C1 segment of cervical spinal cord (tissue), 14 donors: ENCODE results near the gene ZNF324.
A peak's percentile ranks its signal among the peaks of the same experiment; 100 is the strongest.
"Not testable (repeated sequence)": the region's sequence is repeated elsewhere in the genome, so short reads cannot be mapped to it uniquely, and the experiment has no call there.

ENCODE experiments used
- DNase-seq, 14 donors: peaks; one replicate each; lab custom pipeline; 2025; lab: John Stamatoyannopoulos, UW

ZNF324 gene

DNA sequence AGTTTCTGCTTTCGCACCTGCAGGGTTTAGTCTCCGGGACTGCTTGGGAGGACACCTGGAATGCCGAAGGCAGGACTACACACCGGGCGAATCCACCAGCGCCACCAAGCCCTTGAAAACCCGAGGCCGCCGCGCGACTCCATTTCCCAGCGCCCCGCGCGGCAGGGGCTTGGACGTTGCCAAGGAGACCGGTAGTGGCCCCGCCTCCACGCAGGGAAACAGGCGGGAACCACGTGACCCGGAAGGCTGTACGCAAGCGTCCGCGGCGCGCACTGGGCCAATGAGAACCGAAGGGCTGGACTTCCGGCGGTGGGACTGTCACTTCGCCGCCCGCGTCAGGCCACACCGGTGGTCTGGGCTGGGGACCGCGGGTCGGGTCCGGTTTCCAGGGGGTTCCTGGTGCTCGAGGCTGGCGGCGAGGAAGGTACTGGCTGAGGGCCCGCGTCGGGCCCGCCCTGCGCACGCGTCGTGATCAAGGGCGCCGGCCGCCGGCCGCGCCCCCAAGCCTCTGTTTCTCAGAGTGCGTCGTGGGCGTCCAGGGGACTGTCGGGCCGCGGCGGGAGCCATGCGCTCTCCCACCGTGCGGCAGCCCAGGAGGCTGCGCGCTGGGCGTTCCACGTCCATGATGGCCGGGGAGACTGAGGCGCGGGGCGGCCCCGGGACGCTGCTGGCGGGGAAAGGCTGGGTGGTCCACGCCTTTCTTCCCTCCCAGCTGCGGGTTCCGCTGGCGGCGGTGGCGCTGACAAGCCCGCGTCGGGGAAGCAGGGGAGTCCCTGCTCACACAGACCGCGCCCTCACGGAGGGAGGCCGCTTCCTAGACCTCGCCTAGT is at the start of gene ZNF324:
Gene ZNF324, plus strand, starts transcription at position 321 of the 830 bp plus-strand sequence. CDS start 2,106 bp downstream, outside the sequence.
- DNase-seq: peak; percentile 67 to 98 (median 95)

DNA sequence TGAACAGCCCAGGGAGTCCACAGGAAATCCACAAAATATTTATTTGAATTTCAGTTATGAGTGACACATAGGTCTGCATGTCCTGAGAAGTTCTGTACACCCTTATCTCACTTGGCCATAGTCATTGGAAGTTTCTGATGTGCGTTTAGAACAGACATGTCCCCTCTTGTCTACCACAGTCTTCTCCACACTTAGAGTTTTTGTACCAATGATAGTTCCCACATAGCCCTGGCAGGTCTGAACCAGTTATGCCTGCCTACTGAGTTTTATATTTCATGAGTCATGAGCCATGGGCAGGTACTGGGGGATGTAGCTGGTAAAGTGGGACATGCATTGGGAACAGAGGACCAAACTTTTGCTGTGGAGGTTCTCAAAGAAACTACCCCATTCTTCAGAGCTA is 38.3 kb upstream of the ZNF324 start:
- no peak for DNase-seq

GRCh38 chr19:58429745-58430144 is 37.1 kb upstream of the ZNF324 start:
- DNase-seq: no peak

GRCh38 chr19:58434217-58434616 is 32.7 kb upstream of the ZNF324 start:
- DNase-seq: no peak

GRCh38 chr19:58439576-58440554 is 27.0 kb upstream of the ZNF324 start, which contains the start of gene ZNF132:
Gene ZNF132, minus strand, starts transcription at chr19:58440153. Its CDS starts 332 bp downstream, at chr19:58439821.
- DNase-seq: peak; percentile 66 to 100 (median 96)

- DNase-seq: peak in 2 of 14 donors; percentile 24 to 53
These were observed 26.3 kb upstream of the ZNF324 start for GRCh38 chr19:58440556-58440955.

DNA sequence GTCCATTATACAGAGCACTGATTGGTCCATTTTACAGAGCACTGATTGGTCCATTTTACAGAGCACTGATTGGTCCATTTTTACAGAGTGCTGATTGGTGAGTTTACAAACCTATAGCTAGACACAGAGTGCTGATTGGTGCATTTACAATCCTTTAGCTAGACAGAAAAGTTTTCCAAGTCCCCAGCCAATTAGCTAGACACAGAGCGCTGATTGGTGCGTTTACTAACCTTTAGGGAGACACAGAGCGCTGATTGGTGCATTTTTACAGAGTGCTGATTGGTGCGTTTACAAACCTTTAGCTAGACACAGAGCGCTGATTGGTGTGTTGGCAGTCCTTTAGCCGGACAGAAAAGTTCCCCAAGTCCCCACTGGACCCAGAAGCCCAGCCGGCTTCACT is 23.9 kb upstream of the ZNF324 start:
- not testable (repeated sequence) for DNase-seq

DNA sequence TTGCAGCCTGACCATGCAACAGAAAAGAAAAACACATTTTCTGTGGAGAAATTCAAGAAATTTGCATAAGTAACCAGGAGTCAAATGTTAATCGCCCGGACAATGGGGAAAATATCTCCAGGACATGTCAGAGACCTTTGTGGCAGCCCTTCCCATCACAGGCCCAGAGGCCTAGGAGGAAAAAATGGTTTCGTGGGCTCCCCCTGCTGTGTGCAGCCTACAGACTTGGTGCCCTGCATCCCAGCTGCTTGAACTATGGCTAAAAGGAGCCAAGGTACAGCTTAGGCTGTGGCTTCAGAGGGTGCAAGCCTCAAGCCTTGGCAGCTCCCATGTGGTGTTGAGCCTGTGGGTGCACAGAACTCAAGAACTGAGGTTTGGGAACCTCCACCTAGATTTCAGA is 18.0 kb upstream of the ZNF324 start:
- DNase-seq: not testable (repeated sequence)

DNA sequence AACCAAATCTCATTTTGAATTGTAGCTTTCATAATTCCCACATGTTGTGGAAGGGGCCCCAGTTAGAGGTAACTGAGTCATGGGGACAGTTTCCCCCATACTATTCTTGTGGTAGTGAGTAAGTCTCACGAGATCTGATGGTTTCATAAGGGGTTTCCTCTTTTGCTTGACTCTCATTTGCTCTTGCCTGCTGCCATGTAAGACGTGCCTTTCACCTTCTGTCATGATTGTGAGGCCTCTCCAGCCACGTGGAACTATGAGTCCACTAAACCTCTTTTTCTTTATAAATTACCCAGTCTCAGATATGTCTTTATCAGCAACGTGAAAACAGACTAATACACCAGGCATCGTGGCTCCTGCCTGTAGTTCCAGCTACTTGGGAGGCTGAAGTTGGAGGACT is 16.9 kb upstream of the ZNF324 start:
- not testable (repeated sequence) for DNase-seq

DNA sequence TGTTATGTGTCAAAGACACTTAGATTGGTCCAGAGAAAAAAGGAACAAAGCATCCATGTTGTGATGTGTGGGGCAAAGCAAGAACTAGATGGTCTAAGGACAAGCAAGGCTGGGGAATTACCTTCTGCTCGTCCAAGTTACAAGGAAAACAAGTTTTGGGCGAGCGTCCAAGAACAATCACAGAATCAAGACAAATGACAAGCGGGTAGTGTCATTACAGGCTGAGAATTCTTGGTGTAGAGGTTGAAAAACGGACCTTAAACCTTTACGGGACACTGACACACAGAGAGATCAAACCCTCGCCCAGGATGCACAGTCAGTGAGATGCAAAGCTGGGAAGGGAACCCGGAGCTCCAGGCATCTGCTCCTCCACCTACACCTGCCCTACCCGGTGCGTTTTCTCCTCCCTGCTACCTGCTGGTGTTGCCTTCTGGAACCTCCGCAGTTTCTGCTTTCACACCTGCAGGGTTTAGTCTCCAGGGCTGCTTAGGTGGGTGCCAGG is 16.0 kb upstream of the ZNF324 start:
- DNase-seq: peak in 2 of 14 donors; percentile 27 to 51

- DNase-seq: peak; percentile 47 to 96 (median 92)
These were observed 15.3 kb upstream of the ZNF324 start, which contains the start of gene ZNF324B for GRCh38 chr19:58451358-58452101. Gene ZNF324B, plus strand, starts transcription at chr19:58451622. Its CDS starts 2,080 bp downstream, at chr19:58453702.

GRCh38 chr19:58453743-58454142 is 13.1 kb upstream of the ZNF324 start:
- no peak for DNase-seq

GRCh38 chr19:58455306-58455705 is 11.6 kb upstream of the ZNF324 start:
- no peak for DNase-seq

- DNase-seq: no peak
These were observed 10.8 kb upstream of the ZNF324 start for GRCh38 chr19:58456111-58456510.

GRCh38 chr19:58460039-58460438 is 6.8 kb upstream of the ZNF324 start:
- no peak for DNase-seq

DNA sequence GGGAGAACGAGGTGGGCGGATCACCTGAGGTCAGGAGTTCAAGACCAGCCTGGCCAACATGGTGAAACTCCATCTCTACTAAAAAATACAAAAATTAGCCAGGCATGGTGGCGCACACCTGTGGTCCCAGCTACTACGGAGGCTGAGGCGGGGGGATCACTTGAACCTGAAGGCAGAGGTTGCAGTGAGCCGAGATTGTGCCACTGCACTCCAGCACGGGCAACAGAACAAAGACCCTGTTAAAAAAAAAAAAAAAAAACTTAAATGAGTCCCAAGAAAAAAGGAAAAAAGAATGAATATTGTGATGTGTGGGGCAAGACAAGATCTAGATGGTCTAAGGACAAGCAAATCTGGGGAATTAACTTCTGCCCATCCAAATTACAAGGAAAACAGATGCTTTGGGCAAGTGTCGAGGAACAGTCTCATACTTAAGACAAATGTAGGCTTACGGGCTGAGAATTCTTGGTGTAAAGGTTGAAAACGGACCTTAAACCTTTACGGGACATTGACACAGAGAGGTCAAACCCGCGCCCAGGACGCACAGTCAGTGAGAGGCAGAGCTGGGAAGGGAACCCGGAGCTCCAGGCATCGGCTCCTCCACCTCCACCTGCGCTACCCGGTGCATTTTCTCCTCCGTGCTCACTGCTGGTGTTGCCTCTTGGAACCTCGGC is 656 bp upstream of the ZNF324 start:
- no peak for DNase-seq

DNA sequence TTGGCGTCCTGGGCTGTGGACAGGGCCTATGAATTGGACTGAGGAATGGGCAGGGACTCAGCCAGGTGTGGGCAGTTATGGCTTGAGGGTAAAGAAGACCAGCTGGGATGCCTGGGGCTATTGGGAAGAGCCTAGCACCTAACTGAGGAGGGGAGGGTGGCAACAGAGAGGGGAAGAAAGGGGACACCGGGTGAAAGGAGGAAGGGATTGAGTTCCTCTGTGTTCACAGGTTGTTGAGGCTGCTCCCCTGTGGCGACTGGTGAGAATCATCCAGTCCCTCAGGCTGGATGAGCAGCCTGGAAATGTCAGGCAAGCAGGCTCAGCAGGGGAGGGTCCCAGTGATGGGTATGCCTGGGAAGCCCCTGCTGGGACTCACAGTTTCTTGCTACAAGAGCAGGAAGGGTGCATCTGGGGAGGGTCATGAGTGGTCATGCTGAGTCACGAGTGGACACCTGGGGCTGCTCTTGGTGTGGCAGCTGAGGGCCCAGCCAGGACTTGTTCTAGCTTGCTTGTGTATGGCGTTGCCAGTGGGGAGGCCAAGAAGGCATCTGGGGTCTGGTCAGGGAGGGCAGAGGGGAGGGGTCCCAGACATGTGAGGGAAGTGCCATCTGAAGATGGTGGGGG is 1.4 kb downstream of the ZNF324 start:
- no peak for DNase-seq

DNA sequence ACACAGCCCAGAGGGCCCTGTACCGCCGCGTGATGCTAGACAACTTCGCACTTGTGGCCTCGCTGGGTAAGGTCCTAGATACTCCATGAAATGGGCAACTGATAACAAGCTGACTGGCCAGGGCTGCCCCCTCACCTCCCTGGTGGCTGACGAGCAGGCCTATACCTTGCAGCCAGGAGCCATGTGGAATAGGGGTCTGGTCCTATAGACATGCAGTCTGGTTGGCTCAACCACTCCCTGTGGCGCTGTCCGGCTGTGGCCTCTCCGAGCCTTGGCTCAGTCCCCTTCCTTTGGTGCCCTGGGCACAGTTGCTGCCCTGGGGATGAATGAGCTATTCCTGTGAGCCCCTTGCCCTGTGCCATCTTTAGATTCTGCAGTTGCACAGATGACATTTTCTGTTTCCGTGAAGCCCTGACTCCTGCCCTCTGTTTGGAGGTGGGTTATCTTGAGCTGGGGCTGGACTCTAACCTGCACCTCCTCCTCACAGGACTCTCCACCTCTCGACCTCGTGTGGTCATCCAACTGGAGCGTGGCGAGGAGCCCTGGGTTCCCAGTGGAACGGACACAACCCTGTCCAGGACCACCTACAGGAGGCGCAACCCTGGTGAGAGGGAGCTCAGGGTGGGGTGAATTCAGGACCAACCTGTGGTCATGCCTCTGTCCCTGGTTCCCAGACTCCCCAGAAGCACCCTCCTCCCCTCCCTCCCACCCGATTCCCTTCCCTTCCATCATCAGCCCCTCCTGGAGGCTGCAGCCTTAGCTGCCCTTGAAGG is 2.5 kb downstream of the ZNF324 start:
- no peak for DNase-seq
